GM18861 (cell line): ENCODE results near the gene PLG.
"Not testable (repeated sequence)": the region's sequence is repeated elsewhere in the genome, so short reads cannot be mapped to it uniquely, and the experiment has no call there.

Experiments
- ATAC-seq: cut with Tn5 transposase; IDR thresholded peaks from one replicate; pipeline ENCODE4 v1.9.1; 2021; ENCODE audit not compliant: unreplicated experiment

The PLG gene

DNA sequence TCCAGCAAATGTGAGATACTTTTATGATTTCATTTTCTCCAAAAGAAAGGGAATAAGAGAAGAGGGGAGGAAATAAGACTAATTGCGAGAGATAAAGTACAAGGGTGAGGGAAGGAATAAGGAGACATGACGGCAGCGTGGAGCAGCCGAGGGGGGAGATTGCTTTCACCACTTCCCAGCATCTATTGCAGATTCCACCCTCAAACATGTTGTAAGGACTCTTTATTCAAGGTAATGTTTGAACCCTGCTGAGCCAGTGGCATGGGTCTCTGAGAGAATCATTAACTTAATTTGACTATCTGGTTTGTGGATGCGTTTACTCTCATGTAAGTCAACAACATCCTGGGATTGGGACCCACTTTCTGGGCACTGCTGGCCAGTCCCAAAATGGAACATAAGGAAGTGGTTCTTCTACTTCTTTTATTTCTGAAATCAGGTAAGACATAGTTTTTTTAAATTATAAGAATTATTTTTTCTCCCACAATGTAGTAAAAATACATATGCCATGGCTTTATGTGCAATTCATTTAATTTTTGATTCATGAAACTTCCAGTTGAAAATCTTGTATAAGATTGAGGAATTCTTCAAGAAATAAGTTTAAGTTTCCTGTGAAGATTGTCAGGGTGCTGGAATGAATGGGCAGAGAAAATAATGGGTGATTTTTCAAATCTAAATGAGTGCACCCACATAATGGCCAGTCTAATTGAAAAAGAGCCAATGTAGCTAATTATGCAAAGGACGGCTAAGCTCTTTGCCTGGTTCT is at the start of gene PLG:
TSS of gene PLG (plus strand) at position 327 of the 763 bp plus-strand sequence. CDS start at position 388, 61 bp downstream.
- ATAC-seq = not testable (repeated sequence)

GRCh38 chr6:160659562-160659961 is 42.5 kb upstream of the PLG start:
- ATAC-seq = no peak

GRCh38 chr6:160661216-160661615 is 40.8 kb upstream of the PLG start:
- ATAC-seq = no peak

- ATAC-seq = no peak
These were observed 39.6 kb upstream of the PLG start for GRCh38 chr6:160662429-160662828.

- no peak for ATAC-seq
These were observed 39.2 kb upstream of the PLG start for GRCh38 chr6:160662842-160663241.

DNA sequence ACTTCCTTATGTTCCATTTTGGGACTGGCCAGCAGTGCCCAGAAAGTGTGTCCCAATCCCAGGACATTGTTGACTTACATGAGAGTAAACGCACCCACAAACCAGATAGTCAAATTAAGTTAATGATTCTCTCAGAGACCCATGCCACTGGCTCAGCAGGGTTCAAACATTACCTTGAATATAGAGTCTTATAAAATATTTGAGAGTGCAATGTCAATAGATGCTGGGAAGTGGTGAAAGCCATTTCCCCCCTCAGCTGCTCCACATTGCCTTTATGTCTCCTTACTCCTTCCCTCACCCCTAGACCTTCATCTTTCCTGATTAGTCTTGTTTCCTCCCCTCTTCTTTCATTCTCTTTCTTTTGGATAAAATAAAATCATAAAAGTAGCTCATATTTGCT is 37.8 kb upstream of the PLG start, which contains the start of gene LPA:
TSS of gene LPA (minus strand) at position 78 of the 400 bp plus-strand sequence. CDS start at position 17, 61 bp downstream.
- not testable (repeated sequence) for ATAC-seq

- peak; percentile 74 for ATAC-seq
These were observed 34.2 kb upstream of the PLG start for GRCh38 chr6:160667639-160668481.

DNA sequence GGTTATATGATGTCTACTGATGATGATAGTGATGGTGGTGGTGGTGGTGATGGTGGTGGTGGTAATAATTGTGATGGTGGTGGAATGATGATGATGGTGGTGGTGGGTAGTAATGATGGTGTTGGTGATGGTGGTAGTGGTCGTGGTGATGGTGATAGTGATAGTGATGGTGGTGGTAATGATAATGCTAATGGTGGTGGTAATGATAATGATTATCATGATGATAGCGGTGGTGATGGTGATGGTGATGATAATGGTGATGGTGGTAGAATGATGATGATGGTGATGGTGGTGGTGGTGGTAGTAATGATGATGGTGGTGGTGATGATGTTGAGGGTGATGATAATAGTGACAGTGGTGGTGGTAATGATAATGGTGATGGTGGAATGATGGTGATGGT is 33.5 kb upstream of the PLG start:
- ATAC-seq = no peak

GRCh38 chr6:160676418-160676817 is 25.6 kb upstream of the PLG start:
- ATAC-seq = not testable (repeated sequence)

DNA sequence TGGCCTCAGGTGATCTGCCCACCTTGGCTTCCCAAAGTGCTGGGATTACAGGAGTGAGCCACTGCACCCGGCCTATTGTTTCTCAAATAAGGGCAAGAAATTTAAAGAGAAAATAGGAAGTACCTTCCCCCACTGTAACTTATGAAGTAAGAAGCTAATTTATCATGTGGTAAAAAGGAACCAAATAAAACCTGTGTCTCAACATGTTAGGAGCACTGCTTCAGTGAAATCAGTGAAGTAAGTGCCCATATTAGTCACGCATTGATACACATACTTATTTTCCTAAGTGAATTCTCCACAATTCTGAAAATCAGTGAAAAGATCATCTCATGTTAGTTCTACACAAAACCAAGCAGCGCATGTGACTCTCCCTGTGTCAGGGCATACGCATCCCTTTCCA is 23.8 kb upstream of the PLG start:
- no peak for ATAC-seq

DNA sequence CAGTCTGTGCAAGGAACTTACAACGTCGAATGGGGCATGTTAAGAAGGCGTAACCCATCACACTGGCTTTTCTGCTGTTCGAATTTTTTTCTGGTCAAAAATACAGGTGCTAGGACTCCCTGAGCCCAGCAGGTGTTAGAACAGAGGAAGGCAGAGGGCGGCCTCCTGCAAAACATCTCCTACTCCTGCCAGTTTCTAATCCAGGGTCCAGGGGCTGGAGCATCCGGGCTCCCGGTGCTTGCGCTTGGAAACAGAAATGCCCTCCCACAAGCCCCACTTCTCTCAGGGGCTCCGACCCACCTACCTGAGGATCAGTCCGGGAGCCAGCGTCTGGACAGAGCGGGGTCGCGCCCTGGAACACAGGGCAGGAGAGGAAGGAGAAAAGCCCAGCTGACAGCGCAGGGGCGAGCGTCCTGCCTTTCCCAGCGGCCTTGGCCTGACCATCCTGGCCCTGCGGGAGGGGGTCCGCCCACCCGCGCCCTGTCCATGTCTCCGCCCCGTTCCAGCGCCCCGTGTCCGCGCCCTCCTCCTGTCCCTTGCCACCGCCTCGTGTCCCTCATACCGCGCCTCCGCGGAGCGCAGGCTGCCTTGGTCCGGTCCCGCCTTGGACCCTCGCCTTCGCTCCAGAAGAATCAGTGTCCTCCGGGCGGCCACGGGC is 23.2 kb upstream of the PLG start:
- no peak for ATAC-seq

GRCh38 chr6:160679402-160679769 is 22.7 kb upstream of the PLG start:
- no peak for ATAC-seq

GRCh38 chr6:160685101-160685761 is 16.8 kb upstream of the PLG start:
- ATAC-seq = not testable (repeated sequence)

GRCh38 chr6:160685762-160686450 is 16.1 kb upstream of the PLG start:
- ATAC-seq = no peak

DNA sequence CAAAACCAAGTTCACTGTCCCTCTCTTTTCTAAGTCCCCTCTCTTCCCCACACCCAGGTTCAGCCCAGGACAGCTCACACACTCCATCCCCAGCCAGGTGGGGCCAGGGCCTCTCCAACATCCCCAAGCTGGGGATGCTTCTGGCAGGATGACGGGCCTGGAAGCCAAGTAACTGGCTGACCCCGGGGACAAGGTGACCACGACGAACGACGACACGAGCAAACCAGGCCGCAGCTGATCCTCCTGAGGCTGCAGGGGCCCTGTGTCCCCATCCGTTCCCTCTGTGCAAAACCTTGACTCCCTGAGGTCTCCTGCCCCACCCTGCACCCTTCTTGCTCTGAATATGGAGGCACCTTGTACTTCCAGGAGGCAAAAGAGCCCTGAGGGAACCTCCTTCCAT is 11.6 kb upstream of the PLG start:
- no peak for ATAC-seq

DNA sequence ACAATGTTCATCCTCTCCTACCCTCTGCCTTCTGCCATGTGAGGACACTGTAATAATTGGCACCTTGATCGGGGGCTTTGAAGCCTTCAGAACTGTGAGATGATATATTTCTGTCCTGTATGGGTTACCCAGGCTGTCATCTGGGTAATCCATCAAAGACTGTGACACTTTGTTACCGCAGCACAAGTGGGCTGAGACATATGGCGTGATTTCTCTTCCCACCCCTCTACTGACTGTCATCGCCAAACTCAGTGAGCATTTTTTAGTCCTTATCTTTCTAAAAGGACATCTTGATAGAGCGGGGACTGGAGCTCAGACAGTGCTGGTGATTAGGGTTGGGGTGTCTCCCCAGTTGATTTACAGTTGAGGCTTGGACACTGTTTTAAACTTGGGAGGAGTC is 10.4 kb upstream of the PLG start:
- ATAC-seq = no peak

DNA sequence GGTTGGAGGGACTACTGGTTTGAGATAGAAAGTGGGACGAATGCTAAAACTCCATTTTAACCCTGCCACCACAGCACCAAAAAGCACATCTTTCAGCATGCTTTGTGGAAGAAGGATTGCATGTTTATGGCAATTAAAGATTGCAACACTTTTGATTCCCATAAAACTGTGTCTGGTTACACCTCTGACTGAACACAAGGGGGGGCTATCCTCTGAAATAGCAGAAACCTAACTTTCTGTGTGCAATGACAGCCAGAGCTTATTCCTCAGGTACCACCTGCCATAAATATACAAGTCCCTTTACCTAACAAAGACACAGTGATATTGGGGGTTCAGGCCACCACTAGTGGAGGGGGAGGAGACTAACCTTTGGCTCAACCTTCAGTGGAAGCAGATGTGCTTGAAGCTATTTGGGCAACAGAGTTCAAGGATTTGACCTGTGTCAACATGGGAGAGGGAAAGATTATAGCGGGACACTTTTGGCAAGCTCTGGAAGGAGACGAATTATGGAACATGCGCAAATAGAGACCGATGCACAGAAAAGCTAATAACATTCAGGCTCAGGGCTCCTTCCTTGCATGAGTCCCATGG is 9.6 kb upstream of the PLG start:
- no peak for ATAC-seq

DNA sequence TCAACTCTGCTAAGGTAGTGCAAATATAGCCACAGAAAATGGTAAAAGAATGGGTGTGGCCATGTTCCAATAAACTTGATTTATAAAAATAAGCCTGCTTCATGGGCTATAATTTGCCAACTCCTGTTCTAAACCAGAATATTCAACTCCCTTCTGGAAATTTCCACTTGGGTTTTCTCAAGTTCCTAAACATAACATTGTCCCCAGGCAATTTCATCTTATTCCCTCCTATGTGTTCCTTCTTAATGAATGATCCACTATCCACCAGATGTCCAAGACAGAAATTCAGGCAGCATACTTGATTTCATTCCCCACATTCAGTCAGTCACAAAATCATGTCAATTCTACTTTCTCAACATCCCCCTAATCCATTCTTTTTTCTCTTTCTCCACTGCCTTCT is 7.0 kb upstream of the PLG start:
- ATAC-seq = not testable (repeated sequence)

GRCh38 chr6:160695622-160696021 is 6.4 kb upstream of the PLG start:
- ATAC-seq = not testable (repeated sequence)

- ATAC-seq = not testable (repeated sequence)
These were observed 5.2 kb upstream of the PLG start for GRCh38 chr6:160696884-160697283.
